NCI-H128 (cell line): ENCODE measurements around the gene ATG4B.
A peak's percentile ranks its signal among the peaks of the same experiment; 100 is the strongest.

Source experiments
- DNase-seq: peaks from one replicate; lab custom pipeline; 2025; ENCODE audit not compliant: unreplicated experiment; lab: John Stamatoyannopoulos, UW

ATG4B gene

GRCh38 chr2:241680827-241681599 is 43.5 kb downstream of the ATG4B start:
- DNase-seq = no peak

- DNase-seq = no peak
Measured at GRCh38 chr2:241686324-241686649, 48.8 kb downstream of the ATG4B start.

GRCh38 chr2:241686650-241687425 is 49.3 kb downstream of the ATG4B start, which contains the start of gene DTYMK:
DTYMK (minus strand) TSS chr2:241686815; CDS start chr2:241686783, 32 bp downstream.
- peak; percentile 86 for DNase-seq

- DNase-seq = no peak
Measured at GRCh38 chr2:241689306-241689705, 51.8 kb downstream of the ATG4B start.

GRCh38 chr2:241690202-241690717 is 52.8 kb downstream of the ATG4B start:
- DNase-seq = no peak

GRCh38 chr2:241692448-241692847 is 55.0 kb downstream of the ATG4B start:
- DNase-seq = no peak

- no peak for DNase-seq
Measured at GRCh38 chr2:241695651-241696050, 58.2 kb downstream of the ATG4B start.

- DNase-seq = peak; percentile 62
Measured at GRCh38 chr2:241701149-241701398, 63.6 kb downstream of the ATG4B start.

- peak; percentile 66 for DNase-seq
Measured at GRCh38 chr2:241701399-241702154, 64.1 kb downstream of the ATG4B start, which contains the start of gene ING5. ING5 (plus strand) TSS chr2:241702039; CDS start chr2:241702066, 27 bp downstream.

GRCh38 chr2:241702155-241703031 is 64.9 kb downstream of the ATG4B start:
- DNase-seq = peak; percentile 37

- no peak for DNase-seq
Measured at GRCh38 chr2:241703032-241703604, 65.6 kb downstream of the ATG4B start.

GRCh38 chr2:241706537-241706936 is 69.0 kb downstream of the ATG4B start:
- no peak for DNase-seq

GRCh38 chr2:241708879-241709278 is 71.4 kb downstream of the ATG4B start:
- DNase-seq = no peak

- DNase-seq = no peak
Measured at GRCh38 chr2:241719093-241719492, 81.6 kb downstream of the ATG4B start.

- no peak for DNase-seq
Measured at GRCh38 chr2:241720099-241720498, 82.6 kb downstream of the ATG4B start.

GRCh38 chr2:241720560-241720959 is 83.1 kb downstream of the ATG4B start:
- no peak for DNase-seq

GRCh38 chr2:241721852-241722251 is 84.4 kb downstream of the ATG4B start:
- DNase-seq = no peak

- no peak for DNase-seq
Measured at GRCh38 chr2:241722896-241723454, 85.5 kb downstream of the ATG4B start.
